Amniotic stem cell (primary cell): ENCODE measurements around the gene CCDC178.
"Not testable (repeated sequence)": the region's sequence is repeated elsewhere in the genome, so short reads cannot be mapped to it uniquely, and the experiment has no call there.

Source experiments
- DNase-seq: peaks from one replicate; lab custom pipeline; 2025; lab: John Stamatoyannopoulos, UW

The CCDC178 gene

GRCh38 chr18:32983721-32984120 is 456.8 kb downstream of the CCDC178 start:
- DNase-seq = no peak

GRCh38 chr18:32980896-32981295 is 459.6 kb downstream of the CCDC178 start:
- DNase-seq = no peak

DNA sequence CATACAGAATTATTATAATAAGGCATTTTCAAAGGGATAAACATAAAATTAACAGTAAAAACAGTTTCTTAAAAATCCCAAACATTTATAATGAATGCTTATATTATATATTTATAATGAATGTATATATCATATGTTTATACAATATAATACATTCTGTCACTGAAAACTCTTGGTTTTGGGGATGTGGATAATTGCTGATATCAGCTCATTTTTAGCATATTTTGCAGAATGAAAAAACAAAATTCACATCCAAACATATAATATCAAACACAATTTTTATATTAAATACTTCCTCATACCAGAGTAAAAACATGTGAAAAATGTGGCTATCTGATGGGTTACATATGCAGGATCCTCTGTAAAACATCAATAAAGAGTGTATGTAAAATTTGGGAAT is 465.0 kb downstream of the CCDC178 start:
- no peak for DNase-seq

DNA sequence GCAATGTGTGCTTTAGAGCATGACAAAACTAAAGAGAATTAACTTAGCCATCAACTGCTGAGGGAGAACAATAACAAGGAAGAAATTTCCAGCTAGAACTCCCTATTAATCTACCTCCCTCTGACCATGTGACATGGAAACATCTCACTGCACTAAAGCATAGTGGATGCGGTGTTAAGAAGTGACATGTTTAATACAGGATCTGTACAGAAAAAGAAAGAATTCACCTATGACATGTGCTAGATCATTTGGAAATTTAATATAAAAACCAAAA is 465.4 kb downstream of the CCDC178 start:
- no peak for DNase-seq

DNA sequence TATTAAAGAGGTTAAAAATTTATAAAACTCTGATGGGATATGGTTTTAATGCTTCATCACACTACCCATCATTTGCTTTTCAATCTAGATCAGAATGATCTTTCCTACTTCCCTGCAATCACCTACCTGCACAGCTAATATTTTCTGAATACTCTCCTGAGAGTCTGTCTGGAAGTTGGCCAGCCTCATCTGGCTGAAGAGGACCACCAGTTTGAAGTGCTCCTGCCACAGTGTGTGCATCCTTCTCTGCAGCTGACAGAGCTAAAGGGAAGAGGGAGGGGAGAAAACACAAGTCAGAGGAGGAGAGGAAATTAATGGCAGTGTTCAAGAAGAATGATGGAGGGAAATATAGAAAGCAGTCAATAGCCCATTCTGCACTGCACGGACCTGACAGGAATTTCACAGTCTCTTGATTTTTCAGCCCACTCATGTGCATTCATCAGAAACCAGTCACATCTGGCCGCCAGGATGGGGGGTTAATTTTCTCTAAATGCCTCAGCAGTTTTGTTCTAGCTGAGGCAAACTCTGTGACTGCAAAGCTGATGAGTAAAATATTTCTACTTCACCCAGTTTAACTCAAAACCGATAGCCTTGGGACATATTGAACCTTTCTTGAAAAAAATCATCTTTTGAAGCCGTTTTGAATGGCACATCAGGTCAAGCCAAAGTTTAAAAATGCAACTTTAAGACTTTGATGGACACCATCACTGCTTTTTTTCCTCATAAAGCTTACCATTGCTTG is 465.9 kb downstream of the CCDC178 start:
- no peak for DNase-seq

- no peak for DNase-seq
Observed at GRCh38 chr18:32968248-32968647, 472.3 kb downstream of the CCDC178 start.

DNA sequence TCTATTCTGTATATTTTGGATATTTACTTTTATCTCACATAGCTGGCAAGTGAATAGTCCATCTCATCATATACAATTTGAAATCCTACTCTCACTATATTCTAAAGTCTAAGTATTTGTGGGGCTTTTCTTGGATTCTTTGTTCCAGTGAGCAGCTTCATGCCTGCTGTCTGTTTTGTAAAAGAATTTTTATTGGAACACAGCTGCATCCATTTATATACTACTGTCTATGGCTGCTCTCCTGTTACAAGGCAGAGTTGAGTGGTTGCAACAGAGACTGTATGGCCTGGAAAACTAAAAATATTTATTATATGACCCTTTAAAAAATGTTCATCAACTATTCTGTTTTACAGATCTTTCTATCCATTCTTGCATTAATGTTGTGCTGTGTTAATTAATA is 474.4 kb downstream of the CCDC178 start:
- DNase-seq = no peak

DNA sequence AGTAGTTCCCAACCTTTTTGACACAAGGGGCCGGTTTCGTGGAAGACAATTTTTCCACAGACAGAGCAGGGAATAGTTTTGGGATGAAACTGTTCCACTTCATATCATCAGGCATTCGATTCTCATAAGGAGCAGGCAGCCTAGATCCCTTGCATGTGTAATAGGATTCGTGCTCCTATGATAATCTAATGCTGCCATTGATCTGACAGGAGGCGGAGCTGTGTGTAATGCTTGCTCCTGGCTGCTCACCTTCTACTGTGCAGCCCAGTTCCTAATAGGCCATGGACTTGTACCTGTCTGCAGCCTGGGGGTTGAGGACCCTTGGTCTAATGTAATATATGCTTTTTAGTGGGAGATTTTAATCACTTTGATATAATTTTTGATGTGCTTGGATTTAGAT is 479.0 kb downstream of the CCDC178 start:
- no peak for DNase-seq

GRCh38 chr18:32958746-32959145 is 481.8 kb downstream of the CCDC178 start:
- no peak for DNase-seq

DNA sequence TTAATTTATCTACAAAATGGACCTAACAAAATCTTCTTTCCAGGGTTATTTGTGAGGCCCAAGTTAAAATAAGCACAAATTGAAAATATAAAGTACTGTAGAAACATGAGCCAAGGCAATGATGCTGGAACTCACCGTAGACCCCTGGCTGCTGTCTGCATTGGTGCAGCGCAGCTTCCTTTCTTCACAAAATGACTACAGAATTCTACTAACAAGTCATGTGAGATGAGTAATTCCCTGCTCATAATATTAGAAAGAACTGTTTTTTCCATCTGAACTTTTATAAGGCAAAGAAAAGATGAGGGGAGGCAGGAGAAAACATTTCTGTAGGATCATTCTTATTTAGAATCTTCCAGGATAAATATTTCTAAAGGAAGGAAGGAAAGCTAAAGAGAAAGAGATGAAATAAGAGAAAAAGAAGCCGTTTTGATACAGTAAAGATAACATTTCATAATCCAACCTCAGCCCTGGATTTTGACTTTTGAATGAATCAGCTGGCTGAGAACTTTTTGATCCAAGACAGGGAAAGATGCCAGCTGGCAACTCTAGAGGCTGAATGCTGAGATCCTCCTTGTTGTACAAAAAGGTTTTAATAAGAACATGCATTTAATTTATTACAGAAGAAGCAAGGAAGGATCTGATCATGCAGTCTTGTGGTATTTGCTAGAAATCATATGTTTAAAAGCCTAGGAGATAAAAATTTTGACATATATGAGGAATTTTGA is 483.8 kb downstream of the CCDC178 start:
- no peak for DNase-seq

GRCh38 chr18:32952318-32952717 is 488.2 kb downstream of the CCDC178 start:
- not testable (repeated sequence) for DNase-seq

DNA sequence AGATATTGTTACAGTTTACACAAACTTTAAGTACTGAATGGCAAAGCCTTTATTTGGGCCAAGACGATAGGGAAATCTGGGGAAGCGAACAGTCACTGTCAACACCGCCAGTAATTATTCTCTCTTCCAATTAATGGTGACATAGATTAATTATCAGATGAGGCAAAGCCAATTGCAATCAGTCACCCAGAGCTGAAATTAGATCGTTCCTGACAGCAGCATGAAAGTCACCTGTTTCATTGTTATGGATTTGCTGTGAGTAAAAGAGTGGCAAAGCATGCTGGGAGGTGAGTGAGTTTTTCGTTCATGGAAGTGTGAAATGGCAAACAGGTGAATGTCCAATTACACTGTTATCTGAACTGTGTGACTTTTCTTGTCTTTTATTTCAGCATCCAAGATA is 502.9 kb downstream of the CCDC178 start:
- no peak for DNase-seq

GRCh38 chr18:32937066-32937465 is 503.5 kb downstream of the CCDC178 start:
- no peak for DNase-seq

GRCh38 chr18:32934201-32934600 is 506.3 kb downstream of the CCDC178 start:
- DNase-seq = no peak

DNA sequence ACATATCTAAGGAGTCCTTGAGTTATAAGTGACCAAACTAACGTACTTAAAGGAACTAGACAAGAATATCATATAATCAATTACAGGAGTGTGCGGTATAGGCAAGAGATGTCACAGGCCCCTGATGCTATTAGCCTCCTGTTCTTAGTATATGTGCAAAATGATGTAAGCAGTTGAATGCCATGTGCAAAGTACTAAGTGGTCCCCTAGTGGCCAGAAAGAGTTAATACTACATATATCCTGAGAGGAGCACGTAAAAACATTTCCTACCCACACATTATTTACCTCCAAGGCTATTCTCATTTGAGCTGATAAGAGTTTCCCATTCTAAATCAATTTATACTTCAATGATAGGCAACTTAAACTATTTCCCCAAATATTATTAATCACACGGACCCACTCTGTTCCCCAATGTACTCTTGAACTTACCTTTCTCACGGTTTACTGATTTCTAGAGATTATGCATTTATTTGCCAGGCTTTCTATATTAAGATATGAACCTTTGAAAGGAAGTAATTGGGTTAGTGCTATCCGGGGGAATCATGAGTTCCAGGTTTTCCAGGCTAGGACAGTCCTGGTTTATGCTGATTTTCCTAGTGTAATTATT is 509.7 kb downstream of the CCDC178 start:
- peak; percentile 24 for DNase-seq

GRCh38 chr18:32929213-32929612 is 511.3 kb downstream of the CCDC178 start:
- no peak for DNase-seq

DNA sequence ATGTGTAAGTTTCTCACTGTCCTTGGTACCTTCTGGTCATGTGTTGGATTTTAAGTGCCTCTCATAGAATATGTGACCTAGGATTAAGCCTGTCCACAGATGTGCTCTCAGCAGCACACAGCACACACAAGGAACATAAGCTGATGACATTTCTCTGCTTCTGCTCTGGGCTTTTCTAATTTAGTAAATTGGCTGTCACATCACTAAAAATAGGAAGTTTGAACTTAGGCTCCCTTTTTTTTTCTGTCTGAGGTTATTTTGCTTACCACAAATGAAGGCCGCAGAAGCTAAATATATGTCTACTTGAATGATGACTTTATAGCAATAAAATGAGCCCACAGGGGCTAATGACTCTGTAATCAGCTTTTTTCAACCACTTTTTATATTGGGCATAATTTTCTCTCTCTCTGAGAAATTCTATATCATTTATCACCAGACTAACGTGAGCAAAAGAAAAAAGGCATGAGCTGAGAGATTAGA is 517.5 kb downstream of the CCDC178 start:
- no peak for DNase-seq

- DNase-seq = peak; percentile 71
Observed at GRCh38 chr18:32920796-32921787, 519.4 kb downstream of the CCDC178 start.

DNA sequence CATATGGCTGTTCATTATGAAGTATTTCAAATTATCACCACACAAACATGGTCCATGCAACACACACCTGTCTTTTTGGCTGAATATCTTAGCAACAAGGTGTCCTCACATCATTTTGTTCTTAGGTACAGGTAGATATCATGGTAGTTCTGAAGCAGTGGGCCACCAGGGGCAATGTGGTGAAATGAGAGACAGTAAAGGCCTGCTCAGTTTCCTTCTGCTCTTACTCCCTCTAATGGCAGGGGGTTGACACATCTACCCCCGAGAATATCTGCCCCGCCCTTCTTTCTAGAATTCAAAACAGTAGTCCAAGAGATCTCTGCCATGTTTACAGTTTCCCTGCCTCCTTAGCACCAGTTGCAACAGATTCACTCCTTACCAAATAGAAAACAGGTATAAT is 520.7 kb downstream of the CCDC178 start:
- DNase-seq = no peak

DNA sequence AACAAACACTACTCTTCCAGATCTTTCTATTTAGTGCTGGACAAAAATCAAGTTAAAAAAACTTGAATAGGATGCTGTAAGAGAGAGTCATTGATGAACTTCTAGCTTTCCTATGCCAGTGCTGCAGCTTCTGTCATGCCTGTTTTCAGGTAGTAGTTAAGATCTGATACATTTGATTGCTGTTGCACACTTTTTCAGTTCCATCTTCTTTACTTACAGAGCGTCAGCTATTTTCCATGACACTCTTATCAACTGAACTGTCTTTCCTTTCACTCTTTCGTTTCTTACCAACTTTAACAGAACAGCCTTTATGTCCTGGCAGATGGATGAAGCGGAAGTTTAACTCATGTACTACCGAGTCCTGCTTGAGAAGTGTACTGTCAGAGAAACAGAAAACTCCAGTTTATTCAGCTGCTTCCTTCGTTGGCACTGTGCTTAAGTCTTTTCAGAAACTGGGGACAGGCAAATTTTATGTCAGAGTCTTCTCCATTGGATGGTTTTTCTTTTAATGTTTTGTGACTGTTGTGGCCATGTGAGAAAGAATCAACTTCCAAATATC is 521.8 kb downstream of the CCDC178 start:
- no peak for DNase-seq

DNA sequence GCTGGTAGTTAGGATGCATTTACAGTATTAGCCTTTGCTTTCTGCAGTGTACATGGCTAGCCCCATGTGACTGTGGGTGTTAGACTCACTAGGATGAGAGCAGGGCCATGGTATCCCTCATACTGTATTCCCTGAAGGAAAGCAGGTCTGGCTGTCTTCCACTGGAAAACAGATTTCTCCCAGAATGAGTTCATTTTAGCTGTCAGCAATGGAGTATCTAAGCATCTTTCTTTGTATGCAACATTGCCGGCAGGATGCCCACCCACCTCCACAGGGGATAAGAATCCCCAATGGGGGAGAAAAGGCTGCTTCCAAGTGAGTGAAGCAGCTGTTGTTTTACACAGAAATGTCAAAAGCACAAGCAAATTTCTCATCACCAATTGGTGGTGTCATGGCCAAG is 525.0 kb downstream of the CCDC178 start:
- DNase-seq = no peak
